Smooth muscle cell (in vitro differentiated cells): Measurements from ENCODE around the gene CYB5D1. TPM values are rescaled to one million over a fixed set of nuclear protein-coding genes. Genes with fewer than 3 reads are reported as not detected.

ENCODE experiments used
- DNase-seq: peaks from one replicate; lab custom pipeline; 2025; ENCODE audit not compliant: unreplicated experiment; lab: John Stamatoyannopoulos, UW
- H2AFZ ChIP-seq: fragments of 200-600 bp; sonication (generic); 2 replicates; pipeline ENCODE4 v1.6.0; 2016; ENCODE audit warnings: antibody characterized with exemption, low read depth, mild to moderate bottlenecking
- H3F3A ChIP-seq: fragments of 200-600 bp; sonication (generic); 2 replicates; pipeline ENCODE4 v1.6.0; 2017; ENCODE audit warnings: antibody characterized with exemption, low read depth
- H3K27ac ChIP-seq: fragments of 200-600 bp; sonication (generic); 2 replicates; pipeline ENCODE4 v1.5.1; 2016; ENCODE audit warnings: low read depth, mild to moderate bottlenecking
- H3K27me3 ChIP-seq: fragments of 200-600 bp; sonication (generic); 2 replicates; pipeline ENCODE4 v1.6.1; 2016; ENCODE audit warnings: low read depth, mild to moderate bottlenecking
- H3K36me3 ChIP-seq: fragments of 200-600 bp; sonication (generic); 2 replicates; pipeline ENCODE4 v1.5.1; 2016; ENCODE audit warnings: low read depth
- H3K4me1 ChIP-seq: fragments of 200-600 bp; sonication (generic); 2 replicates; pipeline ENCODE4 v1.5.1; 2016; ENCODE audit warnings: low read depth
- H3K4me2 ChIP-seq: fragments of 200-600 bp; sonication (generic); 2 replicates; pipeline ENCODE4 v1.6.0; 2016; ENCODE audit warnings: mild to moderate bottlenecking
- H3K4me3 ChIP-seq: fragments of 200-600 bp; sonication (generic); 2 replicates; pipeline ENCODE4 v1.5.1; 2016; ENCODE audit warnings: mild to moderate bottlenecking
- H3K79me2 ChIP-seq: fragments of 200-600 bp; sonication (generic); 2 replicates; pipeline ENCODE4 v1.6.0; 2016; ENCODE audit warnings: low read depth, mild to moderate bottlenecking
- H3K9ac ChIP-seq: fragments of 200-600 bp; sonication (generic); 2 replicates; pipeline ENCODE4 v1.6.0; 2016; ENCODE audit warnings: low read depth
- H3K9me3 ChIP-seq: fragments of 200-600 bp; sonication (generic); replicated peaks from 2 replicates; pipeline ENCODE4 v1.5.1; 2016; ENCODE audit warnings: low read depth
- H4K20me1 ChIP-seq: fragments of 200-600 bp; sonication (generic); 2 replicates; pipeline ENCODE4 v1.6.0; 2016; ENCODE audit warnings: low read depth
- CTCF ChIP-seq: fragments of 200-600 bp; sonication (generic); IDR thresholded peaks from 2 replicates; pipeline ENCODE4 v1.5.1; 2017; ENCODE audit warnings: borderline replicate concordance, mild to moderate bottlenecking, antibody characterized with exemption; ENCODE audit not compliant: insufficient read depth, poor library complexity, severe bottlenecking
- WGBS: methylation state at CpG from one replicate; pipeline ENCODE4 v1.1.7; 2016; ENCODE audit warnings: low lambda C conversion rate; 5-methylcytosine and 5-hydroxymethylcytosine counted together
- polyA plus RNA-seq: library from polyadenylated mRNA; unstranded; fragments of >200 nt; fragmentation: Nextera tagmentation; extraction: Ambion mirVana; gene quantifications from 2 replicates; pipeline ENCODE4 v1.2.1, GENCODE V29; 2016
- small RNA-seq: library from RNA; depleted of rRNA; stranded (forward); fragments of <200 nt; gene quantifications from one replicate; pipeline ENCODE3, GENCODE V24; 2014
- total RNA-seq: library from RNA; depleted of rRNA; stranded (reverse); fragments of >200 nt; gene quantifications from 2 replicates; pipeline ENCODE4 v1.2.3, GENCODE V29; 2014

Gene CYB5D1
- total and polyA plus RNA-seq, 2 experiments from 2014 or later, result 6.6 to 9.3 TPM

DNA sequence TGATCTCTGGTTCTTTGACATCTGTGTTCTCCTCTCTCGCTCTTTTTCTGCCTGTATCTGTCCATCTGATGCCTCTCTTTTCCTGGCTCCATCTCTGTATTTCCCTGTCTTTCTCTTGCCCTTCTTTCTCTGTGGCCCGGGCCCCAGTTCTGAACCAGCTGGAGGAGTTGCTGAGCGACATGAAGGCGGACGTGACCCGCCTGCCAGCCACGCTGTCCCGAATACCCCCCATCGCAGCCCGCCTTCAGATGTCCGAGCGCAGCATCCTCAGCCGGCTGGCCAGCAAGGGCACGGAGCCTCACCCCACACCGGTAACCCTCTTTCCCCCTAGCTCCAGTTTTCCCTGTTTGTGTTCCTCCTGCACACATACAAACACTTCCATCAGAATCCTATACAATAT, 52.5 kb downstream of the CYB5D1 start:
- Histone ChIP-seq H3K9ac (no peak overlapping the region), H3K27ac (no peak overlapping the region), H3K36me3 (peaks cover 3% of the 10 kb centered on the region), H3F3A (peaks cover 4% of the 10 kb centered on the region), H3K27me3 (no peaks in the 10 kb centered on the region), H2AFZ (no peak overlapping the region), H3K79me2 (no peaks in the 10 kb centered on the region), H3K4me2 (no peak overlapping the region), H3K4me3 (no peak overlapping the region), H3K9me3 (no peaks in the 10 kb centered on the region), H3K4me1 (no peaks in the 10 kb centered on the region), H4K20me1 (no peaks in the 10 kb centered on the region)
- no peak for TF ChIP-seq CTCF
- no peak for DNase-seq
- 97% methylated on average over 15 of the region's 15 CpGs for WGBS

DNA sequence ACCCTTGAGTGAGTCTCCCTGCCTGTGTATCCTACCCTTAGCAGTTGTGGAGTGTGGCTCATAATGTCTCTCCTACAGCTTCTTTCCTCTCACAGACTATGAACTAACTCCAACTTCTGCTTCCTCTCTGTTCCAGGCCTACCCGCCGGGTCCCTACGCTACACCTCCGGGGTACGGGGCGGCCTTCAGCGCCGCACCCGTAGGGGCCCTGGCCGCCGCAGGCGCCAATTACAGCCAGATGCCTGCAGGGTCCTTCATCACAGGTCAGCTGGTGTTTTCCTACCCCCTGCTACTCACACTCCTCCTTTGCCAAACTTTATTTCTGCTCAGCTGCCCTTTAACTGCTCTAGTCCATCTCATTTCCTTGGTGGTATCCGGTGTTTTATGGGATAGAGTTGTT, 52.9 kb downstream of the CYB5D1 start:
- H3K79me2 ChIP-seq, result no peaks in the 10 kb centered on the region
- no peaks in the 10 kb centered on the region for H3K27me3 ChIP-seq
- no peaks in the 10 kb centered on the region for H3K4me1 ChIP-seq
- TF ChIP-seq CTCF, result no peak
- H3K4me3 ChIP-seq, result no peak overlapping the region
- no peaks in the 10 kb centered on the region for H3K9me3 ChIP-seq
- H2AFZ ChIP-seq, result no peak overlapping the region
- H3K9ac ChIP-seq, result no peak overlapping the region
- H3K27ac ChIP-seq, result no peak overlapping the region
- 98% methylated on average over 13 of the region's 13 CpGs for WGBS
- H4K20me1 ChIP-seq, result no peaks in the 10 kb centered on the region
- no peak for DNase-seq
- H3K4me2 ChIP-seq, result no peak overlapping the region
- H3F3A ChIP-seq, result peaks cover 4% of the 10 kb centered on the region
- peaks cover 3% of the 10 kb centered on the region for H3K36me3 ChIP-seq

DNA sequence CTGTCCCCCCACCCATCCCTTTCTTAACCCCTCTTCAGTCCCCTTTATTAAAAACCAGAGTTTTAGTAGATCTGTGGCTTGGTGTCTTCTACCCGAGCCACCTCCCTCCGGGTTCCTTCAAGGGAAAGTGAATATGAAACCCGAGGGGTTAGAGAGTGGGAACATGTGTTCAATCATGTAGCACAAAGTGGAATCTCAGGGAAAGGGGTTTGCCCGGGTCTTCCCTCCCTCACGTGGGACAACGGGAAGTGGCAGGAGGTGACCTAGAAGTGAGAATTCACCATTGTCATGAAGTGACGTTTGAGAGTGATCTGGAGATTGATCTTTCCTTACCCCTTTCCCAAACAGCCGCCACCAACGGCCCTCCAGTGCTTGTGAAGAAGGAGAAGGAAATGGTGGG, 53.3 kb downstream of the CYB5D1 start:
- H3K9ac ChIP-seq, result no peak overlapping the region
- no peak for TF ChIP-seq CTCF
- H3K36me3 ChIP-seq, result peaks cover 3% of the 10 kb centered on the region
- H2AFZ ChIP-seq, result no peak overlapping the region
- no peaks in the 10 kb centered on the region for H4K20me1 ChIP-seq
- H3K4me2 ChIP-seq, result no peak overlapping the region
- no peak for DNase-seq
- no peaks in the 10 kb centered on the region for H3K79me2 ChIP-seq
- H3K27me3 ChIP-seq, result no peaks in the 10 kb centered on the region
- no peaks in the 10 kb centered on the region for H3K4me1 ChIP-seq
- no peaks in the 10 kb centered on the region for H3K9me3 ChIP-seq
- peaks cover 4% of the 10 kb centered on the region for H3F3A ChIP-seq
- no peak overlapping the region for H3K4me3 ChIP-seq
- WGBS, result 94% methylated on average over 9 of the region's 9 CpGs
- H3K27ac ChIP-seq, result no peak overlapping the region

Small RNA genes within 50 kb of the gene (small RNA-seq; reads per million reads assigned to genes)
- gene SCARNA21, result 156 reads per million, percentile 99 among the genes with 10 or more reads in this experiment

Other genes with a start within 250 kb of the CYB5D1 start
- gene FXR2, start 243.1 kb upstream of the CYB5D1 start, total RNA-seq, result 22.8 and 31.1 TPM in 2 replicates
- gene FXR2, start 243.1 kb upstream of the CYB5D1 start, polyA plus RNA-seq, result 50.0 and 50.6 TPM in 2 replicates
- gene SAT2, start 230.2 kb upstream of the CYB5D1 start, total RNA-seq, result 64.9 and 70.8 TPM in 2 replicates
- gene SAT2, start 230.2 kb upstream of the CYB5D1 start, polyA plus RNA-seq, result 68.2 and 74.2 TPM in 2 replicates
- not detected in 2 replicates for gene SHBG, start 227.9 kb upstream of the CYB5D1 start, total RNA-seq
- gene SHBG, start 227.9 kb upstream of the CYB5D1 start, polyA plus RNA-seq, result 0.83 and 0.88 TPM in 2 replicates
- 0.27 and 0.85 TPM in 2 replicates for gene ATP1B2, start 207.1 kb upstream of the CYB5D1 start, total RNA-seq
- 4.1 and 4.4 TPM in 2 replicates for gene ATP1B2, start 207.1 kb upstream of the CYB5D1 start, polyA plus RNA-seq
- 25.4 and 55.1 TPM in 2 replicates for gene TP53, start 170.5 kb upstream of the CYB5D1 start, total RNA-seq
- 21.1 and 27.6 TPM in 2 replicates for gene TP53, start 170.5 kb upstream of the CYB5D1 start, polyA plus RNA-seq
- 8.2 and 8.9 TPM in 2 replicates for gene WRAP53, start 169.5 kb upstream of the CYB5D1 start, total RNA-seq
- 17.1 and 18.9 TPM in 2 replicates for gene WRAP53, start 169.5 kb upstream of the CYB5D1 start, polyA plus RNA-seq
- gene EFNB3, start 152.8 kb upstream of the CYB5D1 start, total RNA-seq, result 4.8 and 8.1 TPM in 2 replicates
- gene EFNB3, start 152.8 kb upstream of the CYB5D1 start, polyA plus RNA-seq, result 6.2 and 6.7 TPM in 2 replicates
- 0.49 TPM in 1 of 2 replicates, not detected in the other for gene DNAH2, start 140.3 kb upstream of the CYB5D1 start, total RNA-seq
- gene DNAH2, start 140.3 kb upstream of the CYB5D1 start, polyA plus RNA-seq, result not detected in 2 replicates
- gene KDM6B, start 23.8 kb upstream of the CYB5D1 start, total RNA-seq, result 4.3 and 9.1 TPM in 2 replicates
- gene KDM6B, start 23.8 kb upstream of the CYB5D1 start, polyA plus RNA-seq, result 5.8 and 11.1 TPM in 2 replicates
- gene TMEM88, start 2.9 kb upstream of the CYB5D1 start, total RNA-seq, result 5.1 and 8.6 TPM in 2 replicates
- gene TMEM88, start 2.9 kb upstream of the CYB5D1 start, polyA plus RNA-seq, result 12.7 and 16.1 TPM in 2 replicates
- gene NAA38, start 444 bp upstream of the CYB5D1 start, total RNA-seq, result 30.6 and 76.4 TPM in 2 replicates
- 86.1 and 99.4 TPM in 2 replicates for gene NAA38, start 444 bp upstream of the CYB5D1 start, polyA plus RNA-seq
- 28.5 and 34.9 TPM in 2 replicates for gene CHD3, start 30.8 kb downstream of the CYB5D1 start, total RNA-seq
- gene CHD3, start 30.8 kb downstream of the CYB5D1 start, polyA plus RNA-seq, result 16.3 and 23.5 TPM in 2 replicates
- gene RNF227, start 58.3 kb downstream of the CYB5D1 start, total RNA-seq, result 3.4 and 5.4 TPM in 2 replicates
- gene RNF227, start 58.3 kb downstream of the CYB5D1 start, polyA plus RNA-seq, result 3.5 and 5.1 TPM in 2 replicates
- gene KCNAB3, start 71.9 kb downstream of the CYB5D1 start, total RNA-seq, result 4.6 and 8.7 TPM in 2 replicates
- gene KCNAB3, start 71.9 kb downstream of the CYB5D1 start, polyA plus RNA-seq, result 4.4 and 5.3 TPM in 2 replicates
- gene TRAPPC1, start 73.9 kb downstream of the CYB5D1 start, total RNA-seq, result 53.6 and 56.2 TPM in 2 replicates
- gene TRAPPC1, start 73.9 kb downstream of the CYB5D1 start, polyA plus RNA-seq, result 364 and 392 TPM in 2 replicates
- 11.1 and 23.5 TPM in 2 replicates for gene CNTROB, start 74.2 kb downstream of the CYB5D1 start, total RNA-seq
- gene CNTROB, start 74.2 kb downstream of the CYB5D1 start, polyA plus RNA-seq, result 20.6 and 26.3 TPM in 2 replicates
- 0.09 TPM in 1 of 2 replicates, not detected in the other for gene GUCY2D, start 144.6 kb downstream of the CYB5D1 start, total RNA-seq
- gene GUCY2D, start 144.6 kb downstream of the CYB5D1 start, polyA plus RNA-seq, result 0.30 and 0.57 TPM in 2 replicates
- 0.18 and 0.27 TPM in 2 replicates for gene ALOX15B, start 181.1 kb downstream of the CYB5D1 start, total RNA-seq
- gene ALOX15B, start 181.1 kb downstream of the CYB5D1 start, polyA plus RNA-seq, result 0.69 and 1.1 TPM in 2 replicates
- gene ALOX12B, start 229.7 kb downstream of the CYB5D1 start, total RNA-seq, result 4.7 and 4.9 TPM in 2 replicates
- gene ALOX12B, start 229.7 kb downstream of the CYB5D1 start, polyA plus RNA-seq, result 3.0 and 3.7 TPM in 2 replicates